Endothelial cell of umbilical vein (primary cell): ENCODE data around the gene SWAP70. TPM values are rescaled to one million over a fixed set of nuclear protein-coding genes. Genes with fewer than 3 reads are reported as not detected.

Experiments
- BruUV-seq: library from RNA; stranded (reverse); fragments of 400-500 nt; replicated peaks from 2 replicates; lab custom pipeline; 2021; lab: Mats Ljungman, UMichigan
- CTCF ChIA-PET: fragments of 300-600, 350-600 bp; sonication (Branson Sonifier 250); formaldehyde crosslinking; loops from one replicate; lab custom pipeline; 2021; ENCODE audit warnings: antibody characterized with exemption, inconsistent platforms; lab: Charles Lee
- POLR2A ChIA-PET: fragments of 300-600, 350-600 bp; sonication (Branson Sonifier 250); formaldehyde crosslinking; loops from one replicate; lab custom pipeline; 2021; ENCODE audit warnings: antibody characterized with exemption, inconsistent platforms; lab: Charles Lee
- DNase-seq: peaks from one replicate; pipeline ENCODE4 v3.0.0-alpha.2; 2011; ENCODE audit warnings: low read depth, low spot score
- FAIRE-seq: peaks from 2 replicates; lab custom pipeline; 2011; peaks lifted over from hg19 to GRCh38; lab: Jason Lieb, UNC
- H2AFZ ChIP-seq: 2 replicates; pipeline ENCODE4 v1.6.0; 2012; ENCODE audit warnings: low read depth, low read length, control low read depth, inconsistent platforms
- H3K27ac ChIP-seq: 2 replicates; pipeline ENCODE4 v1.5.1; 2011; ENCODE audit warnings: low read depth, mild to moderate bottlenecking, control low read depth, low read length, moderate library complexity; ENCODE audit not compliant: insufficient read depth
- H3K27me3 ChIP-seq, 2 experiments: 2 replicates each; pipeline versions ENCODE4 v1.6.0 to v1.6.1; 2011; ENCODE audit warnings: low read length in 2 of 2, mixed read lengths in 1 of 2; ENCODE audit not compliant: control insufficient read depth in 2 of 2, insufficient read depth in 2 of 2
- H3K36me3 ChIP-seq, 2 experiments: 2 replicates in 1 of 2; 3 replicates in 1 of 2; pipeline ENCODE4 v1.5.1; 2011; ENCODE audit warnings: low read length in 2 of 2, mild to moderate bottlenecking in 1 of 2, moderate library complexity in 1 of 2; ENCODE audit not compliant: control insufficient read depth in 2 of 2, insufficient read depth in 2 of 2; ENCODE audit errors: extremely low read depth in 1 of 2
- H3K4me1 ChIP-seq: 3 replicates; pipeline ENCODE4 v1.5.1; 2011; ENCODE audit warnings: mild to moderate bottlenecking, low read length; ENCODE audit not compliant: control insufficient read depth, insufficient read depth; ENCODE audit errors: extremely low read depth
- H3K4me2 ChIP-seq: 2 replicates; pipeline ENCODE4 v1.6.1; 2011; ENCODE audit warnings: low read length, control low read depth, mixed read lengths; ENCODE audit not compliant: insufficient read depth
- H3K4me3 ChIP-seq, 3 experiments: fragments of 200-600 bp in 1 of 3; sonication (generic), shearing (Covaris generic) in 1 of 3; replicated peaks in 1 of 3; 2 replicates each; pipeline ENCODE4 v1.5.1; 2011 to 2016; ENCODE audit warnings: control low read depth in 3 of 3, low read length in 3 of 3, mild to moderate bottlenecking in 2 of 3, inconsistent platforms in 1 of 3, low read depth in 1 of 3, moderate library complexity in 1 of 3; ENCODE audit not compliant: insufficient read depth in 1 of 3
- H3K79me2 ChIP-seq: 2 replicates; pipeline ENCODE4 v1.6.0; 2012; ENCODE audit warnings: low read length, inconsistent platforms; ENCODE audit not compliant: control insufficient read depth, insufficient read depth
- H3K9ac ChIP-seq: replicated peaks from 2 replicates; pipeline ENCODE3; 2011; ENCODE audit warnings: low read length, control low read depth; ENCODE audit not compliant: insufficient read depth; ENCODE audit errors: extremely low read depth
- H3K9me1 ChIP-seq: replicated peaks from 3 replicates; pipeline ENCODE4 v1.6.0; 2011; ENCODE audit warnings: mild to moderate bottlenecking, low read length; ENCODE audit not compliant: control insufficient read depth, insufficient read depth; ENCODE audit errors: extremely low read depth
- H3K9me3 ChIP-seq: replicated peaks from 2 replicates; pipeline ENCODE4 v1.5.1; 2012; ENCODE audit warnings: low read length, inconsistent platforms; ENCODE audit not compliant: control insufficient read depth, insufficient read depth
- H4K20me1 ChIP-seq: replicated peaks from 2 replicates; pipeline ENCODE3; 2011; ENCODE audit warnings: mild to moderate bottlenecking, low read length; ENCODE audit not compliant: control insufficient read depth, insufficient read depth; ENCODE audit errors: extremely low read depth
- EZH2 ChIP-seq: IDR thresholded peaks from 2 replicates; pipeline ENCODE4 v1.6.1; 2012; ENCODE audit warnings: borderline replicate concordance, low read depth, mild to moderate bottlenecking, moderate library complexity, low read length, inconsistent platforms; ENCODE audit not compliant: severe bottlenecking
- FOS ChIP-seq: IDR thresholded peaks from 2 replicates; pipeline ENCODE4 v1.6.1; 2011; ENCODE audit warnings: mild to moderate bottlenecking, low read length, moderate library complexity, borderline replicate concordance; ENCODE audit not compliant: insufficient read depth
- GATA2 ChIP-seq: IDR thresholded peaks from 2 replicates; pipeline ENCODE4 v1.7.0; 2011; ENCODE audit warnings: low read depth, mild to moderate bottlenecking, moderate library complexity, mixed read lengths, low read length; ENCODE audit not compliant: insufficient read length, insufficient read depth
- JUN ChIP-seq: IDR thresholded peaks from 2 replicates; pipeline ENCODE4 v1.6.1; 2011; ENCODE audit warnings: borderline replicate concordance, low read depth; ENCODE audit not compliant: insufficient read length, insufficient read depth
- MYC ChIP-seq: IDR thresholded peaks from one replicate; pipeline ENCODE4 v1.6.1; 2011; ENCODE audit warnings: mild to moderate bottlenecking, low read depth, low read length
- POLR2A ChIP-seq: IDR thresholded peaks from 2 replicates; pipeline ENCODE4 v1.6.1; 2012; ENCODE audit warnings: low read depth, mild to moderate bottlenecking, control low read depth, low read length
- POLR2AphosphoS5 ChIP-seq: IDR thresholded peaks from 2 replicates; pipeline ENCODE4 v1.6.1; 2012; ENCODE audit warnings: low read depth, mild to moderate bottlenecking, control low read depth, low read length, moderate library complexity; ENCODE audit not compliant: insufficient read depth
- dilution Hi-C: fragments of 300-500 bp; cut with MboI; formaldehyde crosslinking; loops from one replicate; pipeline ENCODE4 v1.15.0; 2019; ENCODE audit warnings: low sequenced_read_pairs; ENCODE audit not compliant: extremely low pct_ligation_motif_present
- intact Hi-C: fragments of 100-400 bp; cut with micrococcal nuclease; formaldehyde crosslinking; loops from one replicate; pipeline ENCODE4 v1.10.0; 2022
- polyA plus RNA-seq, 4 experiments: library from polyadenylated mRNA; depleted of rRNA in 3 of 4; stranded (reverse) in 3 of 4; unstranded in 1 of 4; fragments of >200 nt; gene quantifications; 2 replicates each; pipeline versions ENCODE4 v1.2.1 to v1.2.3, GENCODE V29; 2011 to 2012; ENCODE audit warnings: missing spikeins in 1 of 4
- total RNA-seq: library from RNA; stranded (reverse); gene quantifications from 2 replicates; pipeline ENCODE4 v1.2.3, GENCODE V29; 2021
- TF ChIP-seq, protein P1 (sequence below), 2 donors: IDR thresholded peaks; 1 replicate in 1 of 2; 2 replicates in 1 of 2; pipeline ENCODE4 v1.5.1; 2011; ENCODE audit warnings: low read length in 2 of 2, mild to moderate bottlenecking in 2 of 2, moderate library complexity in 2 of 2, control low read depth in 1 of 2, inconsistent platforms in 1 of 2, low read depth in 1 of 2; ENCODE audit not compliant: insufficient read depth in 1 of 2; ENCODE audit errors: extremely low read depth in 1 of 2
- TF ChIP-seq, protein P2 (sequence below): IDR thresholded peaks from 2 replicates; pipeline ENCODE4 v1.6.1; 2011; ENCODE audit not compliant: insufficient read depth, insufficient read length

SWAP70 gene
- total and polyA plus RNA-seq, 2 donors (not counting 3 experiments of a cell fraction or from before 2014, with no cell fraction given) = 52.5 to 165 TPM

DNA sequence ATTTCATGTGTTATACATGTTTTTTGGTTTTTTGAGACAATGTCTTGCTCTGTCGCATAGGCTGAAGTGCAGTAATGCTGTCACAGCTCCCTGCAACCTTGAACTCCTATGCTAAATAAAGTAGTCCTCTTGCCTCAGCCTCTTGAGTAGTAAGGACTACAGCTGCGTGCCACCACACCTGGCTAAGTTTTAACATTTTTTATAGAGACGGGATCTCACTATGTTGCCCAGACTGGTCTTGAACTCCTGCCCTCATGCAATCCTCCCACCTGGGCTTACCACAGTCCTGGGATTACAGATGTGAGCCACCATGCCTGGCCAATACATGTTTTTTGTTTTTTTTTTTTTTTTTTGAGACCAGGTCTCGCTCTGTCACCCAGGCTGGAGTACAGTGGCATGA lies 33.9 kb downstream of the SWAP70 start:
- intact Hi-C loops (no loop called here), dilution Hi-C loops (no loop called here)
- TF ChIP-seq, protein P1, sequence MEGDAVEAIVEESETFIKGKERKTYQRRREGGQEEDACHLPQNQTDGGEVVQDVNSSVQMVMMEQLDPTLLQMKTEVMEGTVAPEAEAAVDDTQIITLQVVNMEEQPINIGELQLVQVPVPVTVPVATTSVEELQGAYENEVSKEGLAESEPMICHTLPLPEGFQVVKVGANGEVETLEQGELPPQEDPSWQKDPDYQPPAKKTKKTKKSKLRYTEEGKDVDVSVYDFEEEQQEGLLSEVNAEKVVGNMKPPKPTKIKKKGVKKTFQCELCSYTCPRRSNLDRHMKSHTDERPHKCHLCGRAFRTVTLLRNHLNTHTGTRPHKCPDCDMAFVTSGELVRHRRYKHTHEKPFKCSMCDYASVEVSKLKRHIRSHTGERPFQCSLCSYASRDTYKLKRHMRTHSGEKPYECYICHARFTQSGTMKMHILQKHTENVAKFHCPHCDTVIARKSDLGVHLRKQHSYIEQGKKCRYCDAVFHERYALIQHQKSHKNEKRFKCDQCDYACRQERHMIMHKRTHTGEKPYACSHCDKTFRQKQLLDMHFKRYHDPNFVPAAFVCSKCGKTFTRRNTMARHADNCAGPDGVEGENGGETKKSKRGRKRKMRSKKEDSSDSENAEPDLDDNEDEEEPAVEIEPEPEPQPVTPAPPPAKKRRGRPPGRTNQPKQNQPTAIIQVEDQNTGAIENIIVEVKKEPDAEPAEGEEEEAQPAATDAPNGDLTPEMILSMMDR (IDR thresholded peaks at IDR 0.05; ENCODE audit: extremely low read depth in 1 of 2, insufficient read depth in 1 of 2, low read depth in 1 of 2, low read length in 2 of 2) = no peak
- TF ChIP-seq GATA2 (no peak), MYC (no peak), POLR2AphosphoS5 (no peak), FOS (no peak), POLR2A (no peak), JUN (no peak), EZH2 (no peak)
- TF ChIP-seq, protein P2, sequence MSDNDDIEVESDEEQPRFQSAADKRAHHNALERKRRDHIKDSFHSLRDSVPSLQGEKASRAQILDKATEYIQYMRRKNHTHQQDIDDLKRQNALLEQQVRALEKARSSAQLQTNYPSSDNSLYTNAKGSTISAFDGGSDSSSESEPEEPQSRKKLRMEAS = no peak
- Histone ChIP-seq H3K27ac (no peak overlapping the region), H3K9me1 (no peaks in the 10 kb centered on the region), H3K9me3 (no peaks in the 10 kb centered on the region), H3K9ac (no peak overlapping the region), H2AFZ (no peak overlapping the region), H3K4me1 (peaks cover 36% of the 10 kb centered on the region), H3K4me3 (no peak overlapping the region), H3K36me3 (peaks cover 0 to 2% of the 10 kb centered on the region in 2 experiments), H3K4me2 (no peak overlapping the region), H4K20me1 (no peaks in the 10 kb centered on the region), H3K27me3 (no peaks in the 10 kb centered on the region), H3K79me2 (peaks cover 76% of the 10 kb centered on the region)
- POLR2A ChIA-PET = no interaction called here
- CTCF ChIA-PET = no interaction called here
- no TSS peak for BruUV-seq
- FAIRE-seq (no peak), DNase-seq (no peak)
